GM12878 (cell line): ENCODE results near the gene PDILT. TPM values are rescaled to one million over a fixed set of nuclear protein-coding genes. Genes with fewer than 3 reads are reported as not detected.

Source experiments
- ATAC-seq: fragments of 200-7000 bp; cut with Tn5 transposase; 3 replicates; pipeline ENCODE4 v1.9.1; 2020; ENCODE audit warnings: mild to moderate bottlenecking, moderate library complexity
- BruUV-seq: library from RNA; stranded (reverse); fragments of 400-500 nt; replicated peaks from 2 replicates; lab custom pipeline; 2021; lab: Mats Ljungman, UMichigan
- CTCF ChIA-PET: fragments of 300-600 bp; sonication (Branson Sonifier 250); formaldehyde crosslinking; extraction: SDS; loops from one replicate; lab custom pipeline; 2021; ENCODE audit warnings: inconsistent platforms; lab: Yijun Ruan, JAX
- POLR2A ChIA-PET: fragments of 350-600 bp; formaldehyde crosslinking; extraction: SDS; loops from one replicate; lab custom pipeline; 2021; ENCODE audit warnings: inconsistent platforms; lab: Charles Lee
- RAD21 ChIA-PET: fragments of 300-600 bp; sonication (Branson Sonifier 250); formaldehyde crosslinking; loops from one replicate; lab custom pipeline; 2023; ENCODE audit warnings: antibody characterized with exemption; ENCODE audit not compliant: unreplicated experiment; lab: Charles Lee
- SMC1A ChIA-PET: fragments of 300-600 bp; sonication (Branson Sonifier 250); formaldehyde crosslinking; loops from one replicate; lab custom pipeline; 2023; ENCODE audit not compliant: unreplicated experiment, uncharacterized antibody; lab: Charles Lee
- DNase-seq: peaks from one replicate; pipeline ENCODE4 v3.0.0-alpha.2; 2011; ENCODE audit warnings: low read depth, low spot score
- FAIRE-seq: peaks from 3 replicates; lab custom pipeline; 2011; peaks lifted over from hg19 to GRCh38; lab: Jason Lieb, UNC
- H2AFZ ChIP-seq: 2 replicates; pipeline ENCODE4 v1.6.0; 2011; ENCODE audit warnings: low read depth, low read length, control low read depth; ENCODE audit not compliant: control insufficient read depth
- H3K27ac ChIP-seq: 2 replicates; pipeline ENCODE4 v1.5.1; 2011; ENCODE audit warnings: control low read depth; ENCODE audit not compliant: control insufficient read depth, insufficient read depth
- H3K27me3 ChIP-seq, 2 experiments: replicated peaks in 1 of 2; 2 replicates each; pipeline versions ENCODE4 v1.6.0 to v1.6.1; 2011; ENCODE audit warnings: low read length in 1 of 2; ENCODE audit not compliant: control insufficient read depth in 2 of 2, insufficient read depth in 2 of 2
- H3K36me3 ChIP-seq, 2 experiments: 2 replicates each; pipeline ENCODE4 v1.5.1; 2011; ENCODE audit warnings: low read length in 1 of 2; ENCODE audit not compliant: control insufficient read depth in 2 of 2, insufficient read depth in 2 of 2
- H3K4me1 ChIP-seq: 2 replicates; pipeline ENCODE4 v1.6.1; 2011; ENCODE audit warnings: mild to moderate bottlenecking, low read length, moderate library complexity, mixed read lengths; ENCODE audit not compliant: control insufficient read depth, insufficient read depth
- H3K4me2 ChIP-seq: 2 replicates; pipeline ENCODE4 v1.6.0; 2011; ENCODE audit warnings: control low read depth; ENCODE audit not compliant: control insufficient read depth, insufficient read depth
- H3K4me3 ChIP-seq: fragments of 200-600 bp; sonication (generic); 2 replicates; pipeline ENCODE4 v1.5.1; 2016
- H3K79me2 ChIP-seq: 2 replicates; pipeline ENCODE4 v1.6.0; 2011; ENCODE audit warnings: low read length; ENCODE audit not compliant: control insufficient read depth, insufficient read depth
- H3K9ac ChIP-seq: 2 replicates; pipeline ENCODE4 v1.8.0; 2011; ENCODE audit warnings: low read length, control low read depth, mixed read lengths; ENCODE audit not compliant: control insufficient read depth, insufficient read depth
- H3K9me3 ChIP-seq: replicated peaks from 3 replicates; pipeline ENCODE4 v1.5.1; 2011; ENCODE audit warnings: mild to moderate bottlenecking, low read length; ENCODE audit not compliant: control insufficient read depth, insufficient read depth
- H4K20me1 ChIP-seq: 2 replicates; pipeline ENCODE4 v1.6.0; 2011; ENCODE audit not compliant: control insufficient read depth, insufficient read depth
- BCL3 ChIP-seq: IDR thresholded peaks from 2 replicates; pipeline ENCODE4 v1.6.1; 2011; ENCODE audit warnings: borderline replicate concordance, low read depth, mild to moderate bottlenecking, moderate library complexity, low read length; ENCODE audit not compliant: insufficient read depth, poor library complexity, severe bottlenecking
- ELK1 ChIP-seq: IDR thresholded peaks from 2 replicates; pipeline ENCODE4 v1.6.1; 2012; ENCODE audit warnings: low read depth, low read length, improper control_type of control experiment
- FOS ChIP-seq: IDR thresholded peaks from 3 replicates; pipeline ENCODE4 v1.6.1; 2011; ENCODE audit warnings: borderline replicate concordance; ENCODE audit not compliant: insufficient read length; ENCODE audit errors: extremely low read depth
- IRF3 ChIP-seq: fragments of 450-650 bp; IDR thresholded peaks from 2 replicates; pipeline ENCODE4 v1.6.1; 2014; ENCODE audit warnings: mild to moderate bottlenecking
- JUND ChIP-seq: IDR thresholded peaks from 2 replicates; pipeline ENCODE4 v1.6.1; 2012; ENCODE audit warnings: low read depth, mild to moderate bottlenecking, low read length, improper control_type of control experiment, moderate library complexity
- MXI1 ChIP-seq: fragments of 150-350 bp; IDR thresholded peaks from 2 replicates; pipeline ENCODE4 v1.6.1; 2011; ENCODE audit warnings: low read depth, mild to moderate bottlenecking, inconsistent platforms, low read length, improper control_type of control experiment
- SREBF2 ChIP-seq: IDR thresholded peaks from 2 replicates; pipeline ENCODE4 v1.6.1; 2012; ENCODE audit warnings: mild to moderate bottlenecking, low read length
- SRF ChIP-seq, 2 experiments: IDR thresholded peaks; 2 replicates each; pipeline ENCODE4 v1.6.1; 2011; ENCODE audit warnings: low read depth in 2 of 2, low read length in 2 of 2, mild to moderate bottlenecking in 1 of 2, moderate library complexity in 1 of 2
- STAT1 ChIP-seq: fragments of 450-650 bp; conservative IDR thresholded peaks from 2 replicates; pipeline ENCODE4 v1.6.1; 2014; ENCODE audit warnings: antibody characterized with exemption, mild to moderate bottlenecking
- ZNF274 ChIP-seq: IDR thresholded peaks from one replicate; pipeline ENCODE4 v1.8.0; 2011; ENCODE audit not compliant: insufficient read length, insufficient read depth
- WGBS: methylation state at CpG from one replicate; pipeline ENCODE4 v1.1.6; 2016; ENCODE audit warnings: low lambda C conversion rate; ENCODE audit not compliant: insufficient replicate concordance, insufficient coverage; ENCODE audit errors: missing lambda C conversion rate; 5-methylcytosine and 5-hydroxymethylcytosine counted together
- in situ Hi-C: fragments of 300-500 bp; cut with MboI; formaldehyde crosslinking; loops from 9 replicates; pipeline ENCODE4 v1.14.3; 2018; ENCODE audit warnings: mixed read lengths
- intact Hi-C: fragments of 100-400 bp; cut with micrococcal nuclease; formaldehyde crosslinking; loops from one replicate; pipeline ENCODE4 v1.14.2; 2022; ENCODE audit not compliant: unreplicated experiment
- polyA plus RNA-seq, 11 experiments: library from polyadenylated mRNA; depleted of rRNA in 4 of 11; unstranded in 6 of 11; stranded (reverse) in 5 of 11; fragments of >200 nt; fragmentation: Nextera tagmentation in 4 of 11; fragmentation: Illumina TruSeq in 1 of 11; extraction: Ambion mirVana in 4 of 11; extraction: Trizol in 1 of 11; gene quantifications; 1 replicate in 1 of 11; 2 replicates in 10 of 11; pipeline versions ENCODE4 v1.2.1 to v1.2.3, GENCODE V29; 2011 to 2016; ENCODE audit warnings: inconsistent platforms in 2 of 11, missing spikeins in 2 of 11, low read depth in 1 of 11
- total RNA-seq, 4 experiments: library from RNA; depleted of rRNA in 3 of 4; stranded (reverse); fragments of >200 nt in 3 of 4; fragmentation: Illumina TruSeq in 1 of 4; extraction: Trizol in 1 of 4; gene quantifications; 2 replicates each; pipeline versions ENCODE4 v1.2.1 to v1.2.3, GENCODE V29; 2013 to 2021

The PDILT gene
- total and polyA plus RNA-seq, 10 of the 15 experiments (the other 5 are each of a cell fraction or from before 2014, with no cell fraction given): not detected

- FAIRE-seq (no peak), DNase-seq (no peak), ATAC-seq (no peak)
- Histone ChIP-seq H3K4me2 (no peak overlapping the region), H2AFZ (no peak overlapping the region), H3K27me3 (no peaks in the 10 kb centered on the region; a peak in 1 of 4 replicates), H3K9me3 (no peaks in the 10 kb centered on the region), H3K36me3 (no peaks in the 10 kb centered on the region), H3K4me1 (no peaks in the 10 kb centered on the region), H3K9ac (no peak overlapping the region), H3K79me2 (no peaks in the 10 kb centered on the region), H4K20me1 (no peaks in the 10 kb centered on the region), H3K27ac (no peak overlapping the region), H3K4me3 (no peak overlapping the region)
- ChIA-PET SMC1A (interaction anchor here (0.7 kb wide), 1 partner anchor 171 kb away, joined by 3 read pairs; no protein-coding TSS in a partner anchor), POLR2A (interaction anchor here (0.7 kb wide), 1 partner anchor 300 kb away, joined by 3 read pairs; no protein-coding TSS in a partner anchor), RAD21 (no interaction called here), CTCF (interaction anchor here (0.8 to 1.8 kb wide), 2 partner anchors 22 to 456 kb away, joined by 3 to 8 read pairs; no protein-coding TSS in a partner anchor)
- in situ Hi-C loops: loop anchor here (25.0 kb wide), 1 partner anchor 1326 kb away; no protein-coding TSS in a partner anchor
- BruUV-seq: no TSS peak
- no peak for TF ChIP-seq ZNF274
- TF ChIP-seq SRF (IDR thresholded peaks at IDR 0.05; ENCODE audit: low read depth in 2 of 2, low read length in 2 of 2): no peak
- no peak for TF ChIP-seq SREBF2
- no peak for TF ChIP-seq FOS
- no peak for TF ChIP-seq ELK1
- TF ChIP-seq IRF3: no peak
- TF ChIP-seq MXI1: no peak
- no peak for TF ChIP-seq STAT1
- no peak for TF ChIP-seq JUND
- no peak for TF ChIP-seq BCL3
- intact Hi-C loops: no loop called here
- WGBS: 26% methylated on average over 2 of the region's 2 CpGs
These were observed 41.3 kb downstream of the PDILT start for GRCh38 chr16:20363191-20363590.
